MM.1S (cell line): Measurements from ENCODE around the gene TPX2.

Source experiments
- CTCF ChIP-seq: fragments of 300-600 bp; sonication (generic); IDR thresholded peaks from 2 replicates; pipeline ENCODE4 v1.5.1; 2016; ENCODE audit warnings: antibody characterized with exemption, low read length, mixed read lengths
- EZH2phosphoT487 ChIP-seq: fragments of 300-600 bp; sonication (generic); IDR thresholded peaks from 2 replicates; pipeline ENCODE4 v1.6.1; 2018; ENCODE audit warnings: antibody characterized with exemption, low read length

- TF ChIP-seq CTCF, result no peak
- no peak for TF ChIP-seq EZH2phosphoT487
Measured at GRCh38 chr20:31845300-31845863, 106.3 kb downstream of the TPX2 start, which contains the start of gene FOXS1.
